ENCODE results near the gene TTBK2. TPM values are rescaled to one million over a fixed set of nuclear protein-coding genes. Genes with fewer than 3 reads are reported as not detected.

The TTBK2 gene
- total RNA-seq, 3 donors from 2014 or later (not counting 1 experiment from before 2014, with no cell fraction given): 17.5 to 25.9 (median 25.7) TPM

DNA sequence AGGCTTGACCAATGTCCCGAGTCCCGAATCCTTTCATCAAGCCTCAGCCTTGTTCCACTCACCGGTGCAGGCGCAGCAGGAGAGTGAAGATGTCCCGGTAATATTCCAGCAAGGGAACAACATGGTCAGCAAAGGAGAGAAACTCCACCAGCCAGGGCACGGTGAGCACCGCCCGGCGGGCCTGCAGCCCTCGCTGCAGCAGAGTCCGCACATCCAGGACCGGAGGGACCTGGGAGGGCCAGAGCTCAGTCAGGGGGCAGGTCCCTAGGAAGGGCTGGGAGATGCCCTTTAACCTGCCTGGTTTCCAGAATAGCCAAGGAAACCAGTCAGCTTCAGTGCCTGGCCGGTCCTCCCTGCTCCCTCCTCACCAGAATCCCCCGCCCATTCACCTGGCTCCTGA lies 190.0 kb downstream of the TTBK2 start:
- H3K27ac ChIP-seq (ENCODE audit: low read length): no peak overlapping the region

DNA sequence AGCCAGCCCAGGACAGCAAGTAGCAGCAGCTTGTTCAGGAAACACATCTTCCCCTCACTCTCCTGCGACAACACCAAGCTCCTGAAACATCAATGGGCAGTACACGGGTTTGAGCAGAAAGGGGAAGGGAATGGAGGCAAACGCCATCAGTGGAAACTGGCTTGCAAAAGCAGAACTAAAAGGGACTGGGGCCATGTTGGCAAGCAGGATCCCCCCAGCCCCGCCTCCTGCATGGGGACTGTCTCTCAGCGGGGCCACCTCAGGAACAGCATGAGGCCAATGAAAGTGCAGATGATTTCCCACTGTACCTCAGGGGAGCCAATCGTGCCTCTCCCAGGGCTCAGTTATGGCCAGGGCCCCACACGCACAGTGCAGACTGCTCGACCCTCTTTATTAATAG lies 190.4 kb downstream of the TTBK2 start:
- Histone ChIP-seq H3K36me3 (ENCODE audit: control insufficient read depth, insufficient read depth, low read length) (peaks cover 70% of the 10 kb centered on the region), H3K4me3 (ENCODE audit: low read length) (no peak overlapping the region), H3K4me1 (ENCODE audit: control insufficient read depth, insufficient read depth, low read length) (no peaks in the 10 kb centered on the region), H3K9me3 (ENCODE audit: control insufficient read depth, insufficient read depth, low read length) (no peaks in the 10 kb centered on the region), H3K27me3 (ENCODE audit: control insufficient read depth, insufficient read depth, low read length) (no peaks in the 10 kb centered on the region), H3K27ac (ENCODE audit: low read length) (no peak overlapping the region)
- 92% methylated on average over 8 of the region's 8 CpGs for WGBS (ENCODE audit: insufficient coverage)
- ATAC-seq (no peak), DNase-seq (no peak)
- no peaks in the 10 kb centered on the region for H3K9me3 Mint-ChIP-seq
- intact Hi-C loops (cut with micrococcal nuclease): loop anchor here (10.0 kb wide), 1 partner anchor 195 kb away; the partner anchor contains the start of gene TTBK2
- peaks cover 10% of the 10 kb centered on the region for H3K36me3 Mint-ChIP-seq
- no peak overlapping the region for H3K27ac Mint-ChIP-seq
- peaks cover 0 to 9% of the 10 kb centered on the region in 2 donors for H3K4me1 Mint-ChIP-seq
- no peak overlapping the region for H3K4me3 Mint-ChIP-seq
- TF ChIP-seq, protein P1, sequence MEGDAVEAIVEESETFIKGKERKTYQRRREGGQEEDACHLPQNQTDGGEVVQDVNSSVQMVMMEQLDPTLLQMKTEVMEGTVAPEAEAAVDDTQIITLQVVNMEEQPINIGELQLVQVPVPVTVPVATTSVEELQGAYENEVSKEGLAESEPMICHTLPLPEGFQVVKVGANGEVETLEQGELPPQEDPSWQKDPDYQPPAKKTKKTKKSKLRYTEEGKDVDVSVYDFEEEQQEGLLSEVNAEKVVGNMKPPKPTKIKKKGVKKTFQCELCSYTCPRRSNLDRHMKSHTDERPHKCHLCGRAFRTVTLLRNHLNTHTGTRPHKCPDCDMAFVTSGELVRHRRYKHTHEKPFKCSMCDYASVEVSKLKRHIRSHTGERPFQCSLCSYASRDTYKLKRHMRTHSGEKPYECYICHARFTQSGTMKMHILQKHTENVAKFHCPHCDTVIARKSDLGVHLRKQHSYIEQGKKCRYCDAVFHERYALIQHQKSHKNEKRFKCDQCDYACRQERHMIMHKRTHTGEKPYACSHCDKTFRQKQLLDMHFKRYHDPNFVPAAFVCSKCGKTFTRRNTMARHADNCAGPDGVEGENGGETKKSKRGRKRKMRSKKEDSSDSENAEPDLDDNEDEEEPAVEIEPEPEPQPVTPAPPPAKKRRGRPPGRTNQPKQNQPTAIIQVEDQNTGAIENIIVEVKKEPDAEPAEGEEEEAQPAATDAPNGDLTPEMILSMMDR (IDR thresholded peaks at IDR 0.05): no peak
- H3K27me3 Mint-ChIP-seq (ENCODE audit: low read depth in 2 of 2): no peaks in the 10 kb centered on the region

More for the DNA sequence above, 190.0 kb downstream of the TTBK2 start:
- no peaks in the 10 kb centered on the region for H3K27me3 ChIP-seq (ENCODE audit: control insufficient read depth, insufficient read depth, low read length)
- Mint-ChIP-seq H3K27me3 (ENCODE audit: low read depth in 2 of 2) (no peaks in the 10 kb centered on the region), H3K27ac (no peak overlapping the region), H3K36me3 (peaks cover 6% of the 10 kb centered on the region), H3K4me3 (no peak overlapping the region), H3K4me1 (peaks cover 0 to 9% of the 10 kb centered on the region in 2 donors), H3K9me3 (no peaks in the 10 kb centered on the region)
- TF ChIP-seq, protein P1 (IDR thresholded peaks at IDR 0.05): no peak
- DNase-seq: no peak
- no peaks in the 10 kb centered on the region for H3K9me3 ChIP-seq (ENCODE audit: control insufficient read depth, insufficient read depth, low read length)
- H3K4me3 ChIP-seq (ENCODE audit: low read length): no peak overlapping the region
- intact Hi-C loops (cut with micrococcal nuclease): loop anchor here (10.0 kb wide), 1 partner anchor 194 kb away; the partner anchor contains the start of gene TTBK2
- H3K4me1 ChIP-seq (ENCODE audit: control insufficient read depth, insufficient read depth, low read length): peaks cover 2% of the 10 kb centered on the region
- peaks cover 66% of the 10 kb centered on the region for H3K36me3 ChIP-seq (ENCODE audit: control insufficient read depth, insufficient read depth, low read length)
- 99% methylated on average over 14 of the region's 14 CpGs for WGBS (ENCODE audit: insufficient coverage)
- ATAC-seq: no peak

DNA sequence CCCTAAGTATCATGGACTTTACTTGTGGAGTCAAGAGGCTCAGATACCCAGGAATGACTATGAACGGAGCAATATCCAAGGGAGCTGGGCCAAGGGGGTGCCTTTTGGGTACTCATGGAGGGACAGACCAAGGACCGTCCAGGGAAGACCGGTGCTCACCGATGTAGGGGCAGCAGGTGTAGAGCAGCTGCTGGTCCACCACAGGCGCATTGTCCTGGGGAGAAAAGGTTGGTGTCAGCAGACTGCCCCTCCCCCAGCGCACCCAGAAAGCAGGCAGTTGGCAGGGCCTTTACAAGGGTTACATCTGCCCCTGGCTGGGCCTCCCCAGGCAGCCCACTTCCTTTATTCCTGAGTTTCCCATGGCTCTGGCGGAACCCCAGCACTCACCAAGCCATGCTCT lies 191.2 kb downstream of the TTBK2 start:
- ATAC-seq (no peak), DNase-seq (no peak)
- H3K4me1 Mint-ChIP-seq: peaks cover 0 to 9% of the 10 kb centered on the region in 2 donors
- no peaks in the 10 kb centered on the region for H3K9me3 Mint-ChIP-seq
- peaks cover 14% of the 10 kb centered on the region for H3K36me3 Mint-ChIP-seq
- no peak overlapping the region for H3K4me3 Mint-ChIP-seq
- H3K27ac Mint-ChIP-seq: no peak overlapping the region
- Histone ChIP-seq H3K27me3 (ENCODE audit: control insufficient read depth, insufficient read depth, low read length) (no peaks in the 10 kb centered on the region), H3K4me3 (ENCODE audit: low read length) (no peak overlapping the region), H3K9me3 (ENCODE audit: control insufficient read depth, insufficient read depth, low read length) (no peaks in the 10 kb centered on the region), H3K4me1 (ENCODE audit: control insufficient read depth, insufficient read depth, low read length) (no peaks in the 10 kb centered on the region), H3K36me3 (ENCODE audit: control insufficient read depth, insufficient read depth, low read length) (peaks cover 77% of the 10 kb centered on the region), H3K27ac (ENCODE audit: low read length) (no peak overlapping the region)
- intact Hi-C loops (cut with micrococcal nuclease): no loop called here
- no peaks in the 10 kb centered on the region for H3K27me3 Mint-ChIP-seq (ENCODE audit: low read depth in 2 of 2)
- TF ChIP-seq, protein P1 (IDR thresholded peaks at IDR 0.05): no peak
- WGBS (ENCODE audit: insufficient coverage): 98% methylated on average over 7 of the region's 7 CpGs

DNA sequence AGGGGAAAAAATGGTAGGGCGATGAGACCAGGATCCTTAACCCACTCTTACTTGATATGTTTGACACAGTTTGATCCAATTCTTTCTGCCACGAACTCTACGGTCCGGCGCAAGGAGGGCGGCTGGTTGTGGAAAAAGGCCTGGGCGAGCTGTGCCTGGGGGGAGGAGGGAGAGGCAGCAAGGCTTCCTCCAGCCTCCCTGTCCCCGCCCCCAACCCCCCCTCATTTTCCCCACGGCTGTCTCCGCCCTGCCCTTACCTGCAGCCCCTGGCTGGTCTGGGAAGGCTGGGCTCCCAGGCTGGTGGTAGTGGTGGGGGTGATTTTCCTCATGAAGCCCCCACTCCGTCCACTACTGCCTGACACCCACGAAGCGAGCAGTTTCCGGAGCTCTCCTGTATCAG lies 191.6 kb downstream of the TTBK2 start:
- H3K4me3 ChIP-seq (ENCODE audit: low read length): no peak overlapping the region
- H3K27ac ChIP-seq (ENCODE audit: low read length): no peak overlapping the region
- H3K27ac Mint-ChIP-seq: no peak overlapping the region
- TF ChIP-seq, protein P1 (IDR thresholded peaks at IDR 0.05): no peak
- H3K27me3 ChIP-seq (ENCODE audit: control insufficient read depth, insufficient read depth, low read length): no peaks in the 10 kb centered on the region
- peaks cover 0 to 5% of the 10 kb centered on the region in 2 donors for H3K4me1 Mint-ChIP-seq
- no peak for DNase-seq
- 100% methylated on average over 6 of the region's 14 CpGs for WGBS (ENCODE audit: insufficient coverage)
- no peaks in the 10 kb centered on the region for H3K27me3 Mint-ChIP-seq (ENCODE audit: low read depth in 2 of 2)
- H3K36me3 ChIP-seq (ENCODE audit: control insufficient read depth, insufficient read depth, low read length): peaks cover 77% of the 10 kb centered on the region
- ATAC-seq: no peak
- no peaks in the 10 kb centered on the region for H3K4me1 ChIP-seq (ENCODE audit: control insufficient read depth, insufficient read depth, low read length)
- H3K36me3 Mint-ChIP-seq: peaks cover 14% of the 10 kb centered on the region
- H3K9me3 ChIP-seq (ENCODE audit: control insufficient read depth, insufficient read depth, low read length): no peaks in the 10 kb centered on the region
- no peaks in the 10 kb centered on the region for H3K9me3 Mint-ChIP-seq
- no peak overlapping the region for H3K4me3 Mint-ChIP-seq
- intact Hi-C loops (cut with micrococcal nuclease): no loop called here

Measured in natural killer cell (primary cell).